GM12873 (cell line): ENCODE measurements around the gene PMM2.

Experiments used
- TF ChIP-seq, protein P1 (sequence below): IDR thresholded peaks from 2 replicates; pipeline ENCODE4 v1.5.1; 2012; ENCODE audit warnings: low read depth, mild to moderate bottlenecking, moderate library complexity, low read length, control low read depth; ENCODE audit not compliant: insufficient read depth; ENCODE audit errors: missing control alignments

PMM2 gene

DNA sequence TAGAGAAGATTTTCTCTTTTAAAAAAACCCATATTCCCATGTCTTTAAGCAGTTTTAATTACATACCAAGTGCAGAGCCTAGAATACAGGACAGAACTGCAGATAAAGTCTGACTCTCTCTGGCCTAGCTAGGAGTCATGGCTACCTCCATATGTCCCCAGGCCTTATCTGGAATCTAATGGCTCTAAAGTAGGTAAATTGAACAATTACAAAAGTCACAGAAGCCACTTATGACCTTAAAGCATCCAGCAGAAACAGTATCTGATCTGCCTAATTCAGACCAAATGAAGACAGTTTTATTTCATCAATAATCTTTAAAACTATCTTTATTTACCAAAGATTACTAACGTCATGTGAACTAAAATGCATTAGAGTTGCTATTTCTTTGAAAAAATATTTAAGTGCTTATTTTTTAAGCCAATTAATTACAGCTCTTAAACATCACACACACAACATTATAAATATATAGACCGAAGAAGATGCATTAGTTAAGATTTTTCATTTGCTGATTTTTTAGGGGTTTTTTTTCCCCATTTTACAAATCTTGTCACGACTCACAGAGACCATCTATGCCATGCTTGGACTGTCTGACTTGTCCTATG lies 28.7 kb downstream of the PMM2 start:
- TF ChIP-seq, protein P1, sequence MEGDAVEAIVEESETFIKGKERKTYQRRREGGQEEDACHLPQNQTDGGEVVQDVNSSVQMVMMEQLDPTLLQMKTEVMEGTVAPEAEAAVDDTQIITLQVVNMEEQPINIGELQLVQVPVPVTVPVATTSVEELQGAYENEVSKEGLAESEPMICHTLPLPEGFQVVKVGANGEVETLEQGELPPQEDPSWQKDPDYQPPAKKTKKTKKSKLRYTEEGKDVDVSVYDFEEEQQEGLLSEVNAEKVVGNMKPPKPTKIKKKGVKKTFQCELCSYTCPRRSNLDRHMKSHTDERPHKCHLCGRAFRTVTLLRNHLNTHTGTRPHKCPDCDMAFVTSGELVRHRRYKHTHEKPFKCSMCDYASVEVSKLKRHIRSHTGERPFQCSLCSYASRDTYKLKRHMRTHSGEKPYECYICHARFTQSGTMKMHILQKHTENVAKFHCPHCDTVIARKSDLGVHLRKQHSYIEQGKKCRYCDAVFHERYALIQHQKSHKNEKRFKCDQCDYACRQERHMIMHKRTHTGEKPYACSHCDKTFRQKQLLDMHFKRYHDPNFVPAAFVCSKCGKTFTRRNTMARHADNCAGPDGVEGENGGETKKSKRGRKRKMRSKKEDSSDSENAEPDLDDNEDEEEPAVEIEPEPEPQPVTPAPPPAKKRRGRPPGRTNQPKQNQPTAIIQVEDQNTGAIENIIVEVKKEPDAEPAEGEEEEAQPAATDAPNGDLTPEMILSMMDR = no peak

DNA sequence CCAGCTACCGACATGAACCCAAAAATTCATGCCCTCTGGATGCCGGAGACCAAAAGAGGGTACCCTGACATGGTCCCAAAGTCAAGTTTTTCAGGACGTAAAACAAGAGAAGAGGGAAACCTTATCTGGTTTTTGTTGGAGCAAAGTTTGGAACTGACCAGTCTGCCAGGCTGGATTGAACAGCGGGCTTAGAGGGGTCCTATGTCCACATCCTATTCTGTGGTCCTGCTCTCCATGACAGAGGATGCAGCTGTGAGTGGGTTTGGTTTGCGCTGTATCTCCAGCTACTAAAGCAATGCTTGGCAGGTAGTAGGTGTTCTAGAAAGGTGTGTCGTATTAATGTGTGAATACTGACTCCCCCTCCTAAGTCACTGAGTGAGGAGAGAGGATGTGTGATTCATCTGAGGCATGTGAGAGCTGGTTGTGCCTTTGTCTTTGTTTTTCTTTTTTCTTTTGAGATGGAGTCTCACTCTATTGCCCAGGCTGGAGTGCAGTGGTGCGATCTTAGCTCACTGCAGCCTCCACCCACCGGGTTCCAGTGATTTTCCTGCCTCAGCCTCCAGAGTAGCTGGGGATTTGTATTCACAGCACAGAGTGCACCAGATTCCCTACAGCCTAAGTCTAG lies 31.0 kb downstream of the PMM2 start:
- TF ChIP-seq, protein P1 = no peak

DNA sequence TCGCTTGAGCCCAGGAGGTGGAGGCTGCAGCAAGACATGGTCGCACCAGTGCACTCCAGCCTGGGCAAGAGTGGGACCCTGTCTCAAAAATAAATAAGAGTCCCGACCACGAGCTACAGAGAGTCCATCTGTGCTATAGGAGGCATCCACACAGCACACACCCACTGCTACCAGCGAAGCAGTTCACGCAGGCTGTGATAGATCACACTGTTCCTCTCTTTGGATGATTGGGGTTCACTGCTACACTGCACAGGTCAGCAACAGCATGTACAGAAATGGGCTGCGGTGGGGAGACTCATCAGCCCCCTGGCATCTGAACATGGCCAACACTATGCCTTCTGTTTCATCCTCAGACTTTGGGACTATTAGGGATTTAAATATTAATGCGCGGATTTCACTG lies 33.8 kb downstream of the PMM2 start:
- TF ChIP-seq, protein P1 = no peak

DNA sequence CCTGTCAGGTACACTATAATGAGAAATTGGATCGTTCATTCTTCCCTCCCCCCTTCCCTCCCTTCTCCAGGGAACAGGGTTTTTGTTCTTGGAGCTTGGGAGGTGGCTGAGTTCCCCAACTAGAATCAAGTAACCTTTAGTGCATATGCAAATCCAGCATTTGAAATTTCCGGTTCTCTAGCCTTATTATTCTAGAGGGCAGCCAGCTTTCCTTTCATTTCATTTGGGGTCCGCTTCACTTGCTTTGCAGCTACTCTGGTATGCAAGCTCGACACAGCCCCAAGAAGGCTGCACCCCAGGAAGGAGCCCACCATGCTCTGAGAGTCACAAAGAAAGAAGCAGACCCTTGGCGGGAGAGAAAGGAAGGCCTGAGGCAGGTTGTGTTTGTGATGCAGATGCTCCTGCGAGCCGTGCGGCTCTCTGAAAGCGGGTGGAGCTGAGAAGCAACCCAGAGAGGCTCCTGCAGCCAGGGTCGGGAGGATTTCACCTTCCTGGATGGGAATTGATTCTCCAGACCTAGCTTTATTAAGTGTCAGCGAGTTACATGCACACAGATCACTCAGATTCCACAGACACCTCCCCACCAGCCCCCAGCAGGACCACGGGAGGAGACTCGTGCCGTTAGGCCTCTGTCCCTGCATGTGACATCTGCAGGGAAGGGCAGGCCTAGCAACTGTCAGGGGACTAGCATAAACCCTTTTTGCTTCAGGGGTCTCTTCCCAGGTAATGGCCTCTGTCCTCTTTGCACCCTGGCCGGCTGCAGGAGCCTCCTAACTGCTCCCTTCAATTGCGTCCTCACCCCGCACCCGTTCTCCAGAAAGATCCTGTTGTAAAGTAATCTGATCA lies 34.5 kb downstream of the PMM2 start:
- TF ChIP-seq, protein P1 = no peak

DNA sequence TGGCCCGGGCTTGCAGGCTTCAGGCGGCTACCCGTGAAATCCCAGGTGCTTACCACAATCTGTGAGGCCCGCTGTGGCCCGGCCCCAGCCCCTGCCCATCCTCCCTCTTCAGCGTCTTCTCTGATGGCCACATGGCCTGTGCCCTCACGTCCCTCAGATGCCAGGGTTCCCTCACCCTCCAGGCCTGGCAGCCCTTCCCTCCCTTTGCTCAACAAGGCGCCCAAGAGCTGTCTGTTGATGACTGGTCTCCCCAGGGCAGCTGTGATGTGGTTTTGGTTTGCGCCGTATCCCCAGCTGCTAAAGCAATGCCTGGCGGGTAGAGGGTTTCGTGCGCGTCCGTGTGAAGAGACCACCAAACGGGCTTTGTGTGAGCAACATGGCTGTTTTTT lies 35.1 kb downstream of the PMM2 start:
- TF ChIP-seq, protein P1 = no peak

DNA sequence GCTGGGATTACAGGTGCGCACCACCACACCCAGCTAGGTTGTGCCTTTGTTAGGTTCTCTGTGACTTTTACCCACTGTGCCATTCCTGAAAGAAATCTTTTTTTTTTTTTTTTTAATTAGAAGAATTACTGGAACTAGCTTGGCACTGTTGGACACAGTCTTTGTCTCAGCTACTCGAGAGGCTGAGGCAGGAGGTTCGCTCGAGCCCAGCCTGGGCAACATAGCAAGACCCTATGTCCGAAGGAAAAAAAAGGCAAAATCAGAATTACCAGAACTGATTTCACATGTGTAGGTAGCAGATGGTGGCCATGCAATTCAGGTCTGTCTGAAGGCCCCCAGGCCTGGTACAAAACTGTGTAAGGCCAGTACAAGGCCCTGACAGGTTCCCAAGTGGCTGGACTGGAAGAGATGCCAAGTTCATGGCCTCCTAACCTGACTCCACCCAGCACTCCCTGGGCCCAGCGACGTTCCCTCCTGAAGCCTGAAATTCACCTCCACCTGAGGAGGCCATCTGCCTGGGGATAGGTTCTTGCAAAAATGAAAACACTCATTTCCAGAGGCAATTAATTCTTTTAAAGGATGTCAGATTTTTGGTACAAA lies 48.2 kb downstream of the PMM2 start:
- TF ChIP-seq, protein P1 = no peak

DNA sequence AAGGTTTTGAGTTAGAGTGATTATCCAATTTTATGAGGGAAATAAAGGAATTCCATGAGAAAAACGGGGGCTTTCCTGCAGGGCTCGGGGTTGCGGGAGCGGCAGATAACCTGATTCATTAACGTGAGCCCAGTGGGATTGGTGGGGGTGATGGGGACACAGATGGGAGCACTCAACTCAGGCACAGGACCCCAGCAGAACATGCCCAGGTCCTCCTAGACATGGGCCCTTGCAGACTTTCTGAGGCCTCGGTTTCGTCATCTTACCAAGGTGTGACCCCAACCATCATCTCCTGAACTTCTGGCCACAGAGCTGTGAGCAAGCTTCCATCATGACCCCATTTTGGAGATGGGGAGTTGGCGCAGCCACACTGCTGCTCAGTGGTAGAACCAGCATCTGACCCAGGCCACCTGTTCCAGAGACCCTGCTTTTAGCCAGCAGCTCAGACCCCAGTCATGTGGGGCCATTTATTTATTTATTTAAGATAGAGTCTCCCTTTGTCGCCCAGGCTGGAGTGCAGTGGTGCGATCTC lies 48.8 kb downstream of the PMM2 start:
- TF ChIP-seq, protein P1 = no peak
